Heart left ventricle (tissue), 13 donors: ENCODE results near the gene CREG2.

ENCODE experiments used
- CTCF ChIP-seq, 12 donors: fragments of 200-600 bp; sonication (generic) in 4 of 12; IDR thresholded peaks; one replicate each; pipeline versions ENCODE4 v1.5.0 to v1.8.0; 2018 to 2022; ENCODE audit warnings: antibody characterized with exemption in 12 of 12, mild to moderate bottlenecking in 5 of 12
- POLR2A ChIP-seq, 2 donors: fragments of 450-650 bp; IDR thresholded peaks; one replicate each; pipeline ENCODE4 v1.6.1; 2017; ENCODE audit warnings: antibody characterized with exemption in 2 of 2, mild to moderate bottlenecking in 2 of 2, moderate library complexity in 2 of 2
- donor health status: ischemic (EF 13 %, LVEDD 7.1; RV severe dilation, severe dysfunction).
- donor health status: DM: no; HTN: yes; CAD: no.
- donor health status: DM: no; HTN: no; CAD: no.
- donor health status: ischemic (EF 25% LVEDD 6.9; RV normal size, moderate dysfunction).
- donor health status: ischemic (EF 25% LVEDD 5.7; RV mildly dilated, moderate dysfunction).
- donor health status: ischemic (EF 35%, LVEDD 5.7; RV mildly dilated, moderate dysfunction).
- donor health status: nonischemic (EF 11% LVEDD 7.7; RV severe dilation, severe dysfunction).
- donor health status: DM: yes; HTN: yes; CAD: no.
- donor health status: PGD.
- donor health status: ischemic (EF 29% LVEDD 5.4; RV normal size, mild dysfunction).
- donor health status: nonischemic (EF 23%, LVEDD 6.1; RV moderate dilation, normal function).

GRCh38 chr2:101410746-101411145 lies 23.4 kb upstream of the CREG2 start:
- TF ChIP-seq CTCF (IDR thresholded peaks at IDR 0.05) = no peak
- TF ChIP-seq POLR2A (IDR thresholded peaks at IDR 0.05) = no peak
